Esophagus muscularis mucosa (tissue), 4 donors: ENCODE measurements around the gene VIM. TPM values are rescaled to one million over a fixed set of nuclear protein-coding genes. Genes with fewer than 3 reads are reported as not detected.
A peak's percentile ranks its signal among the peaks of the same experiment; 100 is the strongest.

Source experiments
- DNase-seq: peaks from one replicate; pipeline ENCODE4 v3.0.0-alpha.2; 2017; ENCODE audit errors: extremely low spot score
- H3K27ac ChIP-seq, 4 donors: fragments of 200-600 bp; sonication (generic); replicated peaks in 1 of 4; 1 replicate in 3 of 4; 2 replicates in 1 of 4; pipeline ENCODE4 v1.5.1; 2016 to 2019; ENCODE audit warnings: mild to moderate bottlenecking in 1 of 4
- H3K27me3 ChIP-seq, 4 donors: fragments of 200-600 bp; sonication (generic); one replicate each; pipeline versions ENCODE4 v1.5.1 to v1.6.0; 2016 to 2019
- H3K36me3 ChIP-seq, 4 donors: fragments of 200-600 bp; sonication (generic); one replicate each; pipeline ENCODE4 v1.5.1; 2016 to 2019
- H3K4me1 ChIP-seq, 4 donors: fragments of 200-600 bp; sonication (generic); one replicate each; pipeline ENCODE4 v1.5.1; 2016 to 2019
- H3K4me3 ChIP-seq, 4 donors: fragments of 200-600 bp; sonication (generic); 1 replicate in 2 of 4; 2 replicates in 2 of 4; pipeline ENCODE4 v1.5.1; 2016 to 2019; ENCODE audit warnings: mild to moderate bottlenecking in 4 of 4, moderate library complexity in 1 of 4
- H3K9me3 ChIP-seq, 4 donors: fragments of 200-600 bp; sonication (generic); 1 replicate in 3 of 4; 2 replicates in 1 of 4; pipeline ENCODE4 v1.5.1; 2016 to 2019
- CTCF ChIP-seq, 3 experiments: fragments of 200-600 bp in 2 of 3; fragments of 450-650 bp in 1 of 3; sonication (generic) in 2 of 3; IDR thresholded peaks; one replicate each; pipeline ENCODE4 v1.5.1; 2017 to 2019; ENCODE audit warnings: antibody characterized with exemption in 3 of 3, mild to moderate bottlenecking in 2 of 3, moderate library complexity in 1 of 3
- EP300 ChIP-seq: sonication (generic); formaldehyde crosslinking; IDR thresholded peaks from one replicate; pipeline ENCODE4 v1.6.1; 2017; ENCODE audit warnings: antibody characterized with exemption
- POLR2A ChIP-seq: fragments of 450-650 bp; IDR thresholded peaks from one replicate; pipeline ENCODE4 v1.6.1; 2017; ENCODE audit warnings: antibody characterized with exemption, moderate library complexity, mild to moderate bottlenecking, low read depth
- POLR2AphosphoS5 ChIP-seq, 2 donors: sonication (generic); formaldehyde crosslinking; IDR thresholded peaks; one replicate each; pipeline ENCODE4 v1.6.1; 2017; ENCODE audit warnings: antibody characterized with exemption in 2 of 2
- WGBS: methylation state at CpG from one replicate; pipeline ENCODE4 v1.1.5; 2018; 5-methylcytosine and 5-hydroxymethylcytosine counted together
- intact Hi-C: fragments of 100-400 bp; cut with DNase I; formaldehyde crosslinking; loops from one replicate; pipeline ENCODE4 v1.15.1; 2023
- total RNA-seq, 4 donors: library from RNA; depleted of rRNA; stranded (reverse); fragments of >200 nt; gene quantifications; one replicate each; pipeline versions ENCODE4 v1.1.0 to v1.2.1, GENCODE V29; 2016

The VIM gene
- total RNA-seq, 4 donors from 2014 or later: 1,242 to 2,218 (median 1,951) TPM

DNA sequence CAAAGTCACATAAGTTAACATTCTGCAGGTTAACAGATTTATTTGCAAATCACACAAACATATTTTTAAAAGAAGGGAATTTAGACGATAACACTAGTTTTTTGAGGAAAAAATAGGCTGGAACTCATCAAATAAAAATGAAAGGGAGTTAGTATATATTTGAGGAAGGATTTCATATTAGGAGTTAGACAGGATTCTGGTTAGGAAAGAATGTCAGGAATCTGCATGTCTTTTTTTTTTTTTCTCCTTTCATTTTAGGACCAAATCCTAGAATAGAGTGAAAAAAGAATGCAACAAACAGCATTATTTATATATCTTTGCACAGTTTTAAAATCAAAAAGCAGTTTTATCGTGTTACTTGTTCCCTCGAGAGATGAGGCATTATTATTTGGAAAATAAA is 17.7 kb upstream of the VIM start:
- Histone ChIP-seq H3K27ac (no peak overlapping the region), H3K4me3 (no peak overlapping the region), H3K4me1 (peaks cover 0 to 11% (median 5%) of the 10 kb centered on the region in 4 donors), H3K27me3 (no peaks in the 10 kb centered on the region), H3K9me3 (no peaks in the 10 kb centered on the region), H3K36me3 (no peaks in the 10 kb centered on the region)
- TF ChIP-seq POLR2A: no peak
- TF ChIP-seq CTCF (IDR thresholded peaks at IDR 0.05): no peak
- TF ChIP-seq POLR2AphosphoS5 (IDR thresholded peaks at IDR 0.05): no peak
- no peak for TF ChIP-seq EP300
- intact Hi-C loops: no loop called here
- DNase-seq: no peak
- WGBS: 60% methylated on average over 3 of the region's 3 CpGs

DNA sequence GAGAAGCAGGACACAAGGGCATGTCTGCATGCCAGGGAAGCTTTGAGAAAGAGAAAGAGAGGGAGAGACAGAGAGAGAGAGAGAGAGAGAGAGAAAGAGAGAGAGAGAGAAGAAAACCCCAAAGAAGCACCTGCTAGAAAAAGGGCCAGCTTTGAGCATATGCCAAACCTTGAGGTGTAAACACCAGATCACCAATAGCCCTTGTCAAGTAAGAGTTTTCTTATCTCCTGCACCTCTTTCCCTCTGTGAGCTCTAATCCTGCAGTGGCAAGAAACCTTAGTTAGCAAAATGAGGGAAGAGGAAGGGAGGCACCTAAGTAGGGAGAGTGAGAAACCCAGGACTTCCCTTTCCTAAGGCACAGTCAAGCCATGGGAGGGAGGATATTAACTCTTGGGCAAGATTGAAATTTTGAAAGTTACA is 15.2 kb upstream of the VIM start:
- Histone ChIP-seq H3K27me3 (no peaks in the 10 kb centered on the region), H3K4me3 (no peak overlapping the region), H3K9me3 (no peaks in the 10 kb centered on the region), H3K27ac (no peak overlapping the region), H3K4me1 (peaks cover 7 to 25% (median 15%) of the 10 kb centered on the region in 4 donors), H3K36me3 (no peaks in the 10 kb centered on the region)
- intact Hi-C loops: no loop called here
- DNase-seq: no peak
- TF ChIP-seq POLR2AphosphoS5 (IDR thresholded peaks at IDR 0.05): no peak
- no peak for TF ChIP-seq CTCF (IDR thresholded peaks at IDR 0.05)
- no peak for TF ChIP-seq POLR2A
- TF ChIP-seq EP300: no peak

DNA sequence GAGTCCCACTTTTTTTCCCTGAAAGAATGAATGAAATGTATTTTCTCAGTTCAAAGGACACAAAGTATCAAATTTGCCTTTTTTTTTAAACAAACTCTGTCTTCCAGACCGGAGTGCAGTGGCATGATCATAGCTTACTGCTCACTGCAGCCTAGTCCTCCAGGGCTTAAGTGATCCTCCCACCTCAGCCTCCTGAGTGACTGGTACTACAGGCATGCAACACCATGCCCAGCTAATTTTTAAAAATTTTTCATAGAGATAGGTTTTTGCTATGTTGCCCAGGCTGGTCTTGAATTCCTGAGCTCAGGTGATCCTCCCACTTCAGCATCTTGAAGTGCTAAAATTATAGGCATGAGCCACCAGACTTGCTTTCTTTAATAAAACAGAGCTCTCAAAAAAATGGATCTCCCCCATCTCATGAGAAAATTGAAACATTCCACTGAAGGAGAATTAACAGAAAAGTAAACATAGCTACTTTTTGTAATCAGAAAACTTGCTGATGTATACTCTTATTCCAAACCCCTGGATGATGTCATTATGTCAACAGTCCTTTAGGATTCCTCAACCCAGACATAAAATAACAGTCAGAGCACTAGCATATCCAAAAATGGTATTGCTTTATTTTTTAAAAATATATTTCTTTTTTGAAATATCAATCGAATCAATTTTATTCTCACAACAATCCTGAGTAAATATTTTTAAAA is 14.2 kb upstream of the VIM start:
- no peak overlapping the region for H3K27ac ChIP-seq
- intact Hi-C loops: no loop called here

GRCh38 chr10:17214526-17214925 is 13.5 kb upstream of the VIM start:
- TF ChIP-seq POLR2A: no peak
- TF ChIP-seq EP300: no peak
- TF ChIP-seq POLR2AphosphoS5 (IDR thresholded peaks at IDR 0.05): no peak
- TF ChIP-seq CTCF (IDR thresholded peaks at IDR 0.05): no peak
- DNase-seq: no peak
- WGBS: 79% methylated on average over 2 of the region's 2 CpGs
- H3K4me1 ChIP-seq: peaks cover 7 to 25% (median 15%) of the 10 kb centered on the region in 4 donors
- H3K9me3 ChIP-seq: no peaks in the 10 kb centered on the region
- H3K36me3 ChIP-seq: no peaks in the 10 kb centered on the region
- H3K4me3 ChIP-seq: no peak overlapping the region
- intact Hi-C loops: no loop called here
- H3K27ac ChIP-seq: peak overlapping the region in 3 of 4 donors; percentile 20 to 80 (median 71)
- H3K27me3 ChIP-seq: no peaks in the 10 kb centered on the region

More for the DNA sequence above, 14.2 kb upstream of the VIM start:
- H3K36me3 ChIP-seq: no peaks in the 10 kb centered on the region
- H3K4me1 ChIP-seq: peaks cover 7 to 25% (median 15%) of the 10 kb centered on the region in 4 donors
- no peaks in the 10 kb centered on the region for H3K27me3 ChIP-seq
- DNase-seq: no peak
- TF ChIP-seq POLR2A: no peak
- TF ChIP-seq CTCF (IDR thresholded peaks at IDR 0.05): no peak
- TF ChIP-seq EP300: no peak
- TF ChIP-seq POLR2AphosphoS5 (IDR thresholded peaks at IDR 0.05): no peak
- H3K9me3 ChIP-seq: no peaks in the 10 kb centered on the region
- 85% methylated on average over 2 of the region's 2 CpGs for WGBS
- no peak overlapping the region for H3K4me3 ChIP-seq
